Ectodermal cell (in vitro differentiated cells): Measurements from ENCODE around the gene PSMD4.

Experiments used
- H3K27ac ChIP-seq: 2 replicates; pipeline ENCODE4 v1.7.0; 2013; ENCODE audit warnings: mild to moderate bottlenecking, low read depth, low read length; ENCODE audit not compliant: insufficient read depth, poor library complexity, severe bottlenecking
- H3K27me3 ChIP-seq: 2 replicates; pipeline ENCODE4 v1.7.0; 2013; ENCODE audit warnings: mild to moderate bottlenecking, low read length; ENCODE audit not compliant: insufficient read depth, control insufficient read depth, poor library complexity, severe bottlenecking
- H3K36me3 ChIP-seq: one replicate; pipeline ENCODE4 v1.7.0; 2013; ENCODE audit warnings: low read length; ENCODE audit not compliant: control insufficient read depth, insufficient read depth
- H3K4me1 ChIP-seq: one replicate; pipeline ENCODE4 v1.7.0; 2013; ENCODE audit warnings: low read length; ENCODE audit not compliant: control insufficient read depth, insufficient read depth
- H3K4me3 ChIP-seq: 2 replicates; pipeline ENCODE4 v1.7.0; 2013; ENCODE audit warnings: low read depth, low read length, control low read depth; ENCODE audit not compliant: insufficient read depth
- H3K9me3 ChIP-seq: 2 replicates; pipeline ENCODE4 v1.7.0; 2013; ENCODE audit warnings: mild to moderate bottlenecking, low read length, moderate library complexity; ENCODE audit not compliant: control insufficient read depth
- WGBS, 2 experiments: methylation state at CpG; one replicate each; pipeline ENCODE4 v1.1.7; 2013; ENCODE audit warnings: missing lambda C conversion rate in 2 of 2; 5-methylcytosine and 5-hydroxymethylcytosine counted together

PSMD4 gene

GRCh38 chr1:151238467-151238739 is 16.1 kb upstream of the PSMD4 start:
- 94 to 97% methylated on average over 1 of the region's 1 CpG for WGBS, 2 experiments
- Histone ChIP-seq H3K4me3 (no peak overlapping the region), H3K4me1 (no peaks in the 10 kb centered on the region), H3K36me3 (peaks cover 84% of the 10 kb centered on the region), H3K27ac (no peak overlapping the region), H3K9me3 (no peaks in the 10 kb centered on the region), H3K27me3 (no peaks in the 10 kb centered on the region)

GRCh38 chr1:151242442-151242841 is 12.1 kb upstream of the PSMD4 start:
- Histone ChIP-seq H3K4me3 (no peak overlapping the region), H3K27ac (no peak overlapping the region), H3K4me1 (no peaks in the 10 kb centered on the region), H3K27me3 (no peaks in the 10 kb centered on the region), H3K9me3 (no peaks in the 10 kb centered on the region), H3K36me3 (peaks cover 65% of the 10 kb centered on the region)
- 91 to 98% methylated on average over 2 of the region's 2 CpGs for WGBS, 2 experiments

- no peak overlapping the region for H3K27ac ChIP-seq
- H3K4me1 ChIP-seq, result no peaks in the 10 kb centered on the region
- H3K9me3 ChIP-seq, result no peaks in the 10 kb centered on the region
- peaks cover 65% of the 10 kb centered on the region for H3K36me3 ChIP-seq
- WGBS, 2 experiments, result 92 to 98% methylated on average over 4 of the region's 5 CpGs
- no peaks in the 10 kb centered on the region for H3K27me3 ChIP-seq
- H3K4me3 ChIP-seq, result no peak overlapping the region
Measured at GRCh38 chr1:151243683-151244216, 10.8 kb upstream of the PSMD4 start.

GRCh38 chr1:151246786-151247185 is 7.7 kb upstream of the PSMD4 start:
- Histone ChIP-seq H3K27ac (no peak overlapping the region), H3K36me3 (peaks cover 55% of the 10 kb centered on the region), H3K27me3 (no peaks in the 10 kb centered on the region), H3K4me1 (no peaks in the 10 kb centered on the region), H3K9me3 (no peaks in the 10 kb centered on the region), H3K4me3 (no peak overlapping the region)
- WGBS, 2 experiments, result 96% methylated on average over 2 of the region's 2 CpGs

- H3K9me3 ChIP-seq, result no peaks in the 10 kb centered on the region
- peaks cover 6% of the 10 kb centered on the region for H3K4me1 ChIP-seq
- no peaks in the 10 kb centered on the region for H3K27me3 ChIP-seq
- 86 to 87% methylated on average over 14 of the region's 16 CpGs for WGBS, 2 experiments
- H3K36me3 ChIP-seq, result peaks cover 24% of the 10 kb centered on the region
- no peak overlapping the region for H3K27ac ChIP-seq
- H3K4me3 ChIP-seq, result no peak overlapping the region
Measured at GRCh38 chr1:151251656-151252470, 2.7 kb upstream of the PSMD4 start.

- no peaks in the 10 kb centered on the region for H3K9me3 ChIP-seq
- peak overlapping the region; percentile 77 for H3K4me3 ChIP-seq
- peak overlapping the region; percentile 66 for H3K27ac ChIP-seq
- H3K36me3 ChIP-seq, result no peaks in the 10 kb centered on the region
- WGBS, 2 experiments, result 64 to 65% methylated on average over 10 of the region's 10 CpGs
- H3K4me1 ChIP-seq, result peaks cover 6% of the 10 kb centered on the region
- H3K27me3 ChIP-seq, result no peaks in the 10 kb centered on the region
Measured at GRCh38 chr1:151255381-151255780, 847 bp downstream of the PSMD4 start.

GRCh38 chr1:151259351-151259750 is 4.8 kb downstream of the PSMD4 start:
- H3K4me1 ChIP-seq, result peaks cover 6% of the 10 kb centered on the region
- no peaks in the 10 kb centered on the region for H3K9me3 ChIP-seq
- H3K4me3 ChIP-seq, result no peak overlapping the region
- peaks cover 1% of the 10 kb centered on the region for H3K36me3 ChIP-seq
- H3K27ac ChIP-seq, result no peak overlapping the region
- H3K27me3 ChIP-seq, result no peaks in the 10 kb centered on the region
- 93 to 98% methylated on average over 2 of the region's 2 CpGs for WGBS, 2 experiments

- H3K36me3 ChIP-seq, result peaks cover 28% of the 10 kb centered on the region
- no peaks in the 10 kb centered on the region for H3K9me3 ChIP-seq
- no peaks in the 10 kb centered on the region for H3K27me3 ChIP-seq
- H3K4me1 ChIP-seq, result no peaks in the 10 kb centered on the region
- H3K4me3 ChIP-seq, result no peak overlapping the region
- H3K27ac ChIP-seq, result no peak overlapping the region
- 90% methylated on average over 14 of the region's 14 CpGs for WGBS, 2 experiments
Measured at GRCh38 chr1:151265446-151266236, 11.1 kb downstream of the PSMD4 start.

- no peaks in the 10 kb centered on the region for H3K27me3 ChIP-seq
- no peaks in the 10 kb centered on the region for H3K9me3 ChIP-seq
- no peaks in the 10 kb centered on the region for H3K4me1 ChIP-seq
- 95 to 98% methylated on average over 3 of the region's 3 CpGs for WGBS, 2 experiments
- no peak overlapping the region for H3K4me3 ChIP-seq
- peaks cover 28% of the 10 kb centered on the region for H3K36me3 ChIP-seq
- no peak overlapping the region for H3K27ac ChIP-seq
Measured at GRCh38 chr1:151266315-151266714, 11.8 kb downstream of the PSMD4 start.

- 83 to 84% methylated on average over 8 of the region's 8 CpGs for WGBS, 2 experiments
- Histone ChIP-seq H3K4me3 (no peak overlapping the region), H3K9me3 (no peaks in the 10 kb centered on the region), H3K36me3 (peaks cover 28% of the 10 kb centered on the region), H3K27ac (no peak overlapping the region), H3K27me3 (no peaks in the 10 kb centered on the region), H3K4me1 (no peaks in the 10 kb centered on the region)
Measured at GRCh38 chr1:151266821-151267220, 12.3 kb downstream of the PSMD4 start.
